ENCODE measurements around the gene HOXB1.

Gene HOXB1

GRCh38 chr17:48528153-48528935, 2.5 kb downstream of the HOXB1 start:
- no peak overlapping the region for H3K27ac ChIP-seq
- ChIA-PET POLR2A (ENCODE audit: low non-redundant PET) (no interaction called here), CTCF (interaction anchor here (0.6 kb wide), 1 partner anchor 146 kb away, joined by 5 read pairs; no protein-coding TSS in a partner anchor)
- TF ChIP-seq CTCF (conservative IDR thresholded peaks at IDR 0.05; ENCODE audit: low read depth) = no peak
- no peak for DNase-seq (ENCODE audit: low spot score)

GRCh38 chr17:48527547-48527932, 3.3 kb downstream of the HOXB1 start:
- no peak overlapping the region for H3K27ac ChIP-seq
- no peak for TF ChIP-seq CTCF (conservative IDR thresholded peaks at IDR 0.05; ENCODE audit: low read depth)
- POLR2A ChIA-PET (ENCODE audit: low non-redundant PET) = no interaction called here
- no peak for DNase-seq (ENCODE audit: low spot score)
- CTCF ChIA-PET = interaction anchor here (0.6 kb wide), 1 partner anchor 147 kb away, joined by 5 read pairs; no protein-coding TSS in a partner anchor

- no peak overlapping the region for H3K27ac ChIP-seq
- DNase-seq (ENCODE audit: low spot score) = no peak
- POLR2A ChIA-PET (ENCODE audit: low non-redundant PET) = no interaction called here
- no peak for TF ChIP-seq CTCF (conservative IDR thresholded peaks at IDR 0.05; ENCODE audit: low read depth)
- CTCF ChIA-PET = interaction anchor here (0.6 kb wide), 2 partner anchors 26 to 88 kb away, joined by 3 read pairs; partner anchors contain the start of gene HOXB8
Observed at GRCh38 chr17:48526608-48527546, 3.9 kb downstream of the HOXB1 start.

GRCh38 chr17:48523010-48523409, 7.8 kb downstream of the HOXB1 start:
- POLR2A ChIA-PET (ENCODE audit: low non-redundant PET) = no interaction called here
- DNase-seq (ENCODE audit: low spot score) = no peak
- CTCF ChIA-PET = interaction anchor here (0.8 kb wide), 1 partner anchor 9 kb away, joined by 3 read pairs; no protein-coding TSS in a partner anchor
- no peak overlapping the region for H3K27ac ChIP-seq
- no peak for TF ChIP-seq CTCF (conservative IDR thresholded peaks at IDR 0.05; ENCODE audit: low read depth)

- ChIA-PET POLR2A (ENCODE audit: low non-redundant PET) (no interaction called here), CTCF (interaction anchor here (0.8 kb wide), 1 partner anchor 8 kb away, joined by 3 read pairs; no protein-coding TSS in a partner anchor)
- DNase-seq (ENCODE audit: low spot score) = no peak
- no peak overlapping the region for H3K27ac ChIP-seq
- no peak for TF ChIP-seq CTCF (conservative IDR thresholded peaks at IDR 0.05; ENCODE audit: low read depth)
Observed at GRCh38 chr17:48522031-48522653, 8.7 kb downstream of the HOXB1 start.

GRCh38 chr17:48520631-48521079, 10.2 kb downstream of the HOXB1 start:
- POLR2A ChIA-PET (ENCODE audit: low non-redundant PET) = no interaction called here
- DNase-seq (ENCODE audit: low spot score) = no peak
- no peak for TF ChIP-seq CTCF (conservative IDR thresholded peaks at IDR 0.05; ENCODE audit: low read depth)
- CTCF ChIA-PET = no interaction called here
- no peak overlapping the region for H3K27ac ChIP-seq
